ENCODE data around the gene ADAMTS2. TPM values are rescaled to one million over a fixed set of nuclear protein-coding genes. Genes with fewer than 3 reads are reported as not detected.
A peak's percentile ranks its signal among the peaks of the same experiment; 100 is the strongest.

ADAMTS2 gene
- total RNA-seq, 1 donor from 2014 or later = 0.29 TPM

DNA sequence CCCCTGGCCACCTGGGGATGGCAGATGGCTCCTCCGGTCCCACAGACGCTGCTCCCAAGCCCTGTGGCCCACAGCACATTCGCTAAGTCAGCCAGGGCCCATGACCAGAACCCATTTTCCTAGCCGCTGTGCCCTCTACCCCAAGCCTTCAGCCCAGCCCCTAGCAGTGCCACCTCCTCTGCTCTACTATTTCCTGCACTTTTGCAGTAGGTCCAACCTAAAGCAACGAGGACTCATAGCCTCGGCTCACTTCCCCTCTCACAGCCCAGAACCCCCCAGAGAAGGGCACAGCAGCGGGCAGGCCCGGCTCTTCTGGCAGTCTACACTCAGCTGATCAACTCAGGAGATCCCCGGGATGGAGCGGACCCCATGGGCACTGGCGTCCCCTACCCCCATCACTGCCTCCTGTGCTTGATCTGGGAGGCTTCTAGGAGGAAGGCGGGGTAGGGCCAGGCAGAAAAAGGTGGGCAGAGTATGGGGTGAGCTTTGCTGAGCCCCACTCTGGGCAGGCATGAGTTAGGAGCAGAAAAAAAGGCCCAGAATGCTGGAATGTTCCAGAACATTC lies 173.9 kb downstream of the ADAMTS2 start:
- TF ChIP-seq, protein P1, sequence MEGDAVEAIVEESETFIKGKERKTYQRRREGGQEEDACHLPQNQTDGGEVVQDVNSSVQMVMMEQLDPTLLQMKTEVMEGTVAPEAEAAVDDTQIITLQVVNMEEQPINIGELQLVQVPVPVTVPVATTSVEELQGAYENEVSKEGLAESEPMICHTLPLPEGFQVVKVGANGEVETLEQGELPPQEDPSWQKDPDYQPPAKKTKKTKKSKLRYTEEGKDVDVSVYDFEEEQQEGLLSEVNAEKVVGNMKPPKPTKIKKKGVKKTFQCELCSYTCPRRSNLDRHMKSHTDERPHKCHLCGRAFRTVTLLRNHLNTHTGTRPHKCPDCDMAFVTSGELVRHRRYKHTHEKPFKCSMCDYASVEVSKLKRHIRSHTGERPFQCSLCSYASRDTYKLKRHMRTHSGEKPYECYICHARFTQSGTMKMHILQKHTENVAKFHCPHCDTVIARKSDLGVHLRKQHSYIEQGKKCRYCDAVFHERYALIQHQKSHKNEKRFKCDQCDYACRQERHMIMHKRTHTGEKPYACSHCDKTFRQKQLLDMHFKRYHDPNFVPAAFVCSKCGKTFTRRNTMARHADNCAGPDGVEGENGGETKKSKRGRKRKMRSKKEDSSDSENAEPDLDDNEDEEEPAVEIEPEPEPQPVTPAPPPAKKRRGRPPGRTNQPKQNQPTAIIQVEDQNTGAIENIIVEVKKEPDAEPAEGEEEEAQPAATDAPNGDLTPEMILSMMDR (conservative IDR thresholded peaks at IDR 0.05; ENCODE audit: low read depth, low read length) = no peak
- no peak overlapping the region for H3K4me3 ChIP-seq (ENCODE audit: low read depth, low read length)
- DNase-seq (ENCODE audit: low read depth) = no peak

DNA sequence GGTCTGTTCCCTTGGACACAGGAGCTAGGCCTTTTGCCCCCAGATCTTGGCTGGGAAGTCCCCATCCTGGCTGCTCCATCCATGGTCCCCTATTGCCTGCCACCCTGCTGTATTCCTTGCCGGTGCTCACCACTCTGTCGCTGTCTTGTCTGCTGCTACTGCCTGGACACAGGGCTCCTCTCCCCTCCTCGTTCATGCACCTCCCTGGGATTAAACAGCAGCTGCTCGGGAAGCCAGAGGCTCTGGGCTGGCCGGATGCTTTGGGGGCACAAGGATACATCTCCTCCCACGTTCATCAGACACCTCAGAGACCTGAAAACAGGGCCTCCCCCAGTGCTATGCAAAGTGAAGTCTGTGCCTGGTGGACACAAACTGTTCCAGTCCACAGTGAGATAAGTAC lies 174.7 kb downstream of the ADAMTS2 start:
- TF ChIP-seq, protein P1 (conservative IDR thresholded peaks at IDR 0.05; ENCODE audit: low read depth, low read length) = no peak
- DNase-seq (ENCODE audit: low read depth) = no peak
- no peak overlapping the region for H3K4me3 ChIP-seq (ENCODE audit: low read depth, low read length)

DNA sequence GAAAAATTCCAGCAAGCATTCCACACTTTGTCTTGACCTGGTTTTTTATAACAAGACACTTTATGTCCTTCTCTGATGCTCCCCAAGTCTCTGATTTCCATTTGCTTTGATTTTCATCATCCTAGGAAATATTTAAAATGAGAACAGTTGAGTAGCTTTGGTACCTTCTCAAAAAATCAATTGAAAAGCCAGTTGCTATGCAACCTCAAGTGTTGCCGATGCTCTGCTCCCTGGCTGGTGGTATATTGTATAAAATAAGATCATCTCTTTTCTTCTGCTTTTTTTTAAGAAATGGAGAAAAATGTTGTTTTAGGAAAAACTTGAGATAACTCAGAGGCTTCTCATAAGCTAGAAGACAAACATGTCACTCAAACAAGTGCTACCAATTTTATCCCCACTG lies 175.4 kb downstream of the ADAMTS2 start:
- H3K4me3 ChIP-seq (ENCODE audit: low read depth, low read length) = no peak overlapping the region
- DNase-seq (ENCODE audit: low read depth) = no peak
- TF ChIP-seq, protein P1 (conservative IDR thresholded peaks at IDR 0.05; ENCODE audit: low read depth, low read length) = no peak

DNA sequence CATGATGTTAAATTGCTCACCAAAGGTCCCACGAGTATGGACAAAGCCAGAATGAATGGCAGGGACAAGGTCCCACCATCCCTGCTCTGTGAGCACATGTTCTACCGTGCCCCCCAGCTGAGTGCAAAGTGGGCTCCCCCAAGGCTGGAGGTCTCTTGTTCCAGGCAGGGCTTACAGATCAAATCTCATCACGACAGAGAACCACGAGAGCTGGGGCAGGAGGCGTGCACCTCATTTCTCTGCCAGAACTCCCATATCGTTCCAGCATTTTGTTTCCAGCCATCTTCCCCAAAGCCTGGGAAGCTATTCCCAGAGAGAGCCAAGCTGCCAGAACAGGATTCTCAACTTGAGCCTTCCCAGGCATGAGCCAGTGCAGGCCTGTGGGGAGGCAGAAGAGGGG lies 176.6 kb downstream of the ADAMTS2 start:
- DNase-seq (ENCODE audit: low read depth) = no peak
- TF ChIP-seq, protein P1 (conservative IDR thresholded peaks at IDR 0.05; ENCODE audit: low read depth, low read length) = no peak
- no peak overlapping the region for H3K4me3 ChIP-seq (ENCODE audit: low read depth, low read length)

DNA sequence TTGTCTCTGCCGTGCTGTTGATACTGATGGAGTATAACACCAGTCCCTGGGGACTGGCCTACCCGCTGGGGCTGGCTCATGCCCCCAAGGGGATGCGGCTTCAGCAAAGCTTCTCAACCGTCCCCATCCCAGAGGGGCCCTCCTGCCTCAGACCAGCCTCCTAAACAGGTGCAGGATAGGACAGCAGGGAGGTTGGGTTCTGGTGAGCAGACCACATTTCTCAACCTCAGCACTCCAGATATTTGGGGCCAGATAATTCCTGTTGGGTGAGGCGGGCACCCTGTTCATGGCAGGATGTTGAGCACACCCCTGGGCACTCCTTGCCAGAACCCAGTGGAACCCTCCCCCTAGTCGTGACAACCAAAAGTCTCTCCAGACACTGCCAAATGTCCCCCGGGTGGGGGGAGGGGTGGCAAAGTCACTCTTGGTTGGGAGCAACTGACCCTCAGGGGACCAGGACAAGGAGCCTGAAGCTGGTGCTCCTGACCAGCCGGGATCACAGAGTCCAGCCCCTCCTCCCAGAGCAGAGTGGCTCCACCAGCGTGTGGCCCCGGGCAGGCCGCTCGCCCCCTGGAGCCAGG lies 177.3 kb downstream of the ADAMTS2 start:
- TF ChIP-seq, protein P1 (conservative IDR thresholded peaks at IDR 0.05; ENCODE audit: low read depth, low read length) = no peak
- no peak overlapping the region for H3K4me3 ChIP-seq (ENCODE audit: low read depth, low read length)
- no peak for DNase-seq (ENCODE audit: low read depth)

DNA sequence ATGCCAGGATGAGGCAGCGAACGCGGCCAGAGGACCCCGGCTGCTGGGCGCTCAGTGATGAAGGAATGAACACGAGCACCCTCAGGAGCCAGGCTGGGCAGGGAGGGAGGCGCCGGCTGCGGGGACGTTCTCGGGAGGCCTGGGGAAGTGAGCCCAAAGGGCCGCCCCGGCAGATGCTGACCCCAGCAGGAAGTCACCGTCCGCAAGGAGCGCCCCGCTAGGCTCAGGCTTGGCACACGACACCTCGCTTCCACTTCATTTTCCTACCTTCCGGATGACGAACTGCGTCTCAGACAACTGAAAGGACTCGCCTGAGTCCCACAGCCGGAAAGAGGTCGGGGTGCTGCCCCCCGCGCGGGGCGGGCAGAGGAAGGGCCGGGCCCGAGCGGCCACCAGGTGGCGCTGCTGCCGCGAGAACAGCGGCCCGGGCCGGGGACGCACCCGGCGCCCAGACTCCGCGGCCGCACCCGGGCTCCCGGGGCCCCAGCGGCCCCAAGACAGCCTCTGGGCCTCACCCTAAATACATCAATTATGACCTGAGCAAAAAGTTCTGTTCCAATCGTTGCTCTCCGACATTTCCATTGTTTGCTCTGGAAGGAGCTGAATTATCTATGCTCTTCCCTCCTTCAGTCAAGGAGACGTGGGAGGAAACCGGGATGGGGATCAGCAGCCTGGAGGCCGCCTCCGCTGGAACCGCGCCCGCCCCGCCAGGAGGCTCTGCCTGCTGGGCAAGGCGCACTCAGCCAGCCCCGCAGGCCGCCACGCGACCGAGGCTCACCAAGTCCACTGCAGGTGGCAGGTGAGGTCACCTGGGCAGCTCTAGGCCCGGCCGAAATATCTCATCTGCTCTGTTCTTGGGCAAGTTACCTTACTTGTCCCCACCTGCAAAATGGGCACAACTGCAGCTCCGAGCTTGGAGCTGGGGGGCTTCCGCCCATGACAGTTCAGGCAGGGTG lies 178.1 kb downstream of the ADAMTS2 start:
- peak; percentile 7 for DNase-seq (ENCODE audit: low read depth)
- peak overlapping the region; percentile 37 for H3K4me3 ChIP-seq (ENCODE audit: low read depth, low read length)
- TF ChIP-seq, protein P1 (conservative IDR thresholded peaks at IDR 0.05; ENCODE audit: low read depth, low read length) = peak; percentile 66

Data from epithelial cell of proximal tubule (primary cell).